Small intestine (tissue), 7 donors: ENCODE data around the gene PPP2R2D. TPM values are rescaled to one million over a fixed set of nuclear protein-coding genes. Genes with fewer than 3 reads are reported as not detected.

Experiments
- DNase-seq, 2 donors: peaks; one replicate each; pipeline versions ENCODE4 v3.0.0 to v3.0.0-alpha.2; 2013
- FAIRE-seq: peaks from 2 replicates; lab custom pipeline; 2012; peaks lifted over from hg19 to GRCh38; lab: Jason Lieb, UNC
- H3K27ac ChIP-seq, 3 donors: one replicate each; pipeline ENCODE4 v1.5.1; 2013; ENCODE audit warnings: low read length in 2 of 3, mild to moderate bottlenecking in 2 of 3, control low read depth in 1 of 3, inconsistent platforms in 1 of 3, low read depth in 1 of 3, moderate library complexity in 1 of 3
- H3K27me3 ChIP-seq, 3 donors: one replicate each; pipeline ENCODE4 v1.6.1; 2013; ENCODE audit warnings: low read length in 3 of 3, inconsistent platforms in 1 of 3; ENCODE audit not compliant: control insufficient read depth in 3 of 3, insufficient read depth in 3 of 3
- H3K36me3 ChIP-seq, 3 donors: one replicate each; pipeline ENCODE4 v1.6.1; 2013; ENCODE audit warnings: low read length in 3 of 3, inconsistent platforms in 1 of 3, low read depth in 1 of 3, mild to moderate bottlenecking in 1 of 3, moderate library complexity in 1 of 3; ENCODE audit not compliant: control insufficient read depth in 3 of 3, insufficient read depth in 2 of 3
- H3K4me1 ChIP-seq, 3 donors: one replicate each; pipeline ENCODE4 v1.6.1; 2013; ENCODE audit warnings: low read length in 2 of 3, inconsistent platforms in 1 of 3, low read depth in 1 of 3, mild to moderate bottlenecking in 1 of 3, moderate library complexity in 1 of 3; ENCODE audit not compliant: control insufficient read depth in 3 of 3, insufficient read depth in 2 of 3
- H3K4me3 ChIP-seq, 3 donors: one replicate each; pipeline ENCODE4 v1.5.1; 2013; ENCODE audit warnings: low read length in 3 of 3, control low read depth in 1 of 3, inconsistent platforms in 1 of 3, low read depth in 1 of 3, mild to moderate bottlenecking in 1 of 3, moderate library complexity in 1 of 3
- H3K9me3 ChIP-seq, 2 donors: one replicate each; pipeline ENCODE4 v1.6.1; 2013; ENCODE audit warnings: low read depth in 1 of 2, low read length in 1 of 2; ENCODE audit not compliant: control insufficient read depth in 2 of 2, insufficient read depth in 1 of 2
- WGBS, 3 donors: extraction: QIAGEN DNeasy Blood & Tissue Kit; methylation state at CpG; one replicate each; pipeline ENCODE4 v1.1.7; 2013; 5-methylcytosine and 5-hydroxymethylcytosine counted together
- polyA plus RNA-seq, 4 donors: library from polyadenylated mRNA; stranded (reverse) in 3 of 4; unstranded in 1 of 4; fragments of 200-250 nt in 3 of 4; fragments of 120-200 nt in 1 of 4; gene quantifications; one replicate each; pipeline versions ENCODE4 v1.2.1 to v1.2.3, GENCODE V29; 2013
- donor health status: healthy with polysubstance abuse.
- donor health status: control.
- donor health status: control.
- donor health status: Bipolar disorder and iron deficiency.
- donor health status: healthy.

PPP2R2D gene
- polyA plus RNA-seq, 4 donors: 15.5 to 35.3 (median 23.2) TPM

- no peaks in the 10 kb centered on the region for H3K9me3 ChIP-seq
- DNase-seq: no peak
- H3K27me3 ChIP-seq: no peaks in the 10 kb centered on the region
- FAIRE-seq: no peak
- H3K4me1 ChIP-seq: peaks cover 0 to 3% (median 0%) of the 10 kb centered on the region in 3 donors
- WGBS, 3 donors: 88 to 97% (median 97%) methylated on average over 8 of the region's 8 CpGs
- peaks cover 0 to 39% (median 2%) of the 10 kb centered on the region in 3 donors for H3K36me3 ChIP-seq
- H3K27ac ChIP-seq: no peak overlapping the region
- H3K4me3 ChIP-seq: no peak overlapping the region
Measured at GRCh38 chr10:131934769-131935168, 34.0 kb downstream of the PPP2R2D start.

- Histone ChIP-seq H3K4me3 (no peak overlapping the region), H3K36me3 (peaks cover 0 to 38% (median 2%) of the 10 kb centered on the region in 3 donors), H3K27ac (no peak overlapping the region), H3K9me3 (no peaks in the 10 kb centered on the region), H3K27me3 (no peaks in the 10 kb centered on the region), H3K4me1 (peaks cover 0 to 3% (median 0%) of the 10 kb centered on the region in 3 donors)
- 64 to 70% (median 68%) methylated on average over 1 of the region's 1 CpG for WGBS, 3 donors
- DNase-seq (no peak), FAIRE-seq (no peak)
Measured at GRCh38 chr10:131935260-131935659, 34.5 kb downstream of the PPP2R2D start.

- DNase-seq: no peak
- H3K4me3 ChIP-seq: no peak overlapping the region
- peaks cover 0 to 3% (median 0%) of the 10 kb centered on the region in 3 donors for H3K4me1 ChIP-seq
- WGBS, 3 donors: 94 to 97% (median 95%) methylated on average over 9 of the region's 9 CpGs
- no peak overlapping the region for H3K27ac ChIP-seq
- H3K9me3 ChIP-seq: no peaks in the 10 kb centered on the region
- H3K36me3 ChIP-seq: peaks cover 2 to 46% (median 7%) of the 10 kb centered on the region in 3 donors
- no peak for FAIRE-seq
- no peaks in the 10 kb centered on the region for H3K27me3 ChIP-seq
Measured at GRCh38 chr10:131936294-131936693, 35.5 kb downstream of the PPP2R2D start.

GRCh38 chr10:131936736-131937135 is 35.9 kb downstream of the PPP2R2D start:
- DNase-seq: no peak
- Histone ChIP-seq H3K27me3 (no peaks in the 10 kb centered on the region), H3K4me1 (peaks cover 0 to 1% (median 0%) of the 10 kb centered on the region in 3 donors), H3K36me3 (peaks cover 2 to 50% (median 7%) of the 10 kb centered on the region in 3 donors), H3K9me3 (no peaks in the 10 kb centered on the region), H3K27ac (no peak overlapping the region), H3K4me3 (no peak overlapping the region)
- WGBS, 3 donors: 96 to 97% (median 96%) methylated on average over 18 of the region's 18 CpGs
- FAIRE-seq: no peak

GRCh38 chr10:131937836-131938235 is 37.0 kb downstream of the PPP2R2D start:
- Histone ChIP-seq H3K36me3 (peaks cover 2 to 50% (median 7%) of the 10 kb centered on the region in 3 donors), H3K27me3 (no peaks in the 10 kb centered on the region), H3K9me3 (no peaks in the 10 kb centered on the region), H3K27ac (no peak overlapping the region), H3K4me1 (no peaks in the 10 kb centered on the region), H3K4me3 (no peak overlapping the region)
- FAIRE-seq (no peak), DNase-seq (no peak)
- 94 to 97% (median 95%) methylated on average over 20 of the region's 20 CpGs for WGBS, 3 donors

GRCh38 chr10:131938681-131939080 is 37.9 kb downstream of the PPP2R2D start:
- H3K27me3 ChIP-seq: no peaks in the 10 kb centered on the region
- DNase-seq (no peak), FAIRE-seq (no peak)
- WGBS, 3 donors: 97% methylated on average over 10 of the region's 10 CpGs
- H3K4me3 ChIP-seq: no peak overlapping the region
- H3K27ac ChIP-seq: no peak overlapping the region
- H3K4me1 ChIP-seq: no peaks in the 10 kb centered on the region
- H3K9me3 ChIP-seq: no peaks in the 10 kb centered on the region
- H3K36me3 ChIP-seq: peaks cover 2 to 57% (median 7%) of the 10 kb centered on the region in 3 donors

- Histone ChIP-seq H3K27me3 (no peaks in the 10 kb centered on the region), H3K4me1 (no peaks in the 10 kb centered on the region), H3K27ac (no peak overlapping the region), H3K36me3 (peaks cover 9 to 63% (median 22%) of the 10 kb centered on the region in 3 donors), H3K9me3 (no peaks in the 10 kb centered on the region), H3K4me3 (no peak overlapping the region)
- FAIRE-seq (no peak), DNase-seq (no peak)
- 96 to 100% (median 100%) methylated on average over 1 of the region's 1 CpG for WGBS, 3 donors
Measured at GRCh38 chr10:131942455-131942854, 41.6 kb downstream of the PPP2R2D start.

- 83 to 88% (median 87%) methylated on average over 11 of the region's 11 CpGs for WGBS, 3 donors
- peaks cover 14 to 63% (median 28%) of the 10 kb centered on the region in 3 donors for H3K36me3 ChIP-seq
- FAIRE-seq: no peak
Measured at GRCh38 chr10:131943021-131943814, 42.4 kb downstream of the PPP2R2D start.

More at GRCh38 chr10:131943021-131943814, 42.4 kb downstream of the PPP2R2D start:
- Histone ChIP-seq H3K4me3 (no peak overlapping the region), H3K4me1 (no peaks in the 10 kb centered on the region), H3K27ac (no peak overlapping the region), H3K9me3 (no peaks in the 10 kb centered on the region), H3K27me3 (no peaks in the 10 kb centered on the region)
- DNase-seq: peak; percentile 8 to 9
